Measurements from ENCODE around the gene RHBDL1. TPM values are rescaled to one million over a fixed set of nuclear protein-coding genes. Genes with fewer than 3 reads are reported as not detected.
"Not testable (repeated sequence)": the region's sequence is repeated elsewhere in the genome, so short reads cannot be mapped to it uniquely, and the experiment has no call there.

Gene RHBDL1
- total RNA-seq, 2 donors from 2014 or later = 0.67 to 1.3 TPM

- no peak for TF ChIP-seq CTCF (IDR thresholded peaks at IDR 0.05)
- H3K27me3 ChIP-seq = peaks cover under 1 to 11% of the 10 kb centered on the region in 2 donors
- no peaks in the 10 kb centered on the region for H3K9me3 ChIP-seq
- peaks cover 0 to 44% of the 10 kb centered on the region in 2 donors for H3K4me1 ChIP-seq
- DNase-seq (ENCODE audit: low spot score) = no peak
- H3K27ac ChIP-seq = peak overlapping the region in 1 of 2 donors; percentile 85
- peak overlapping the region; percentile 92 to 99 for H3K4me3 ChIP-seq
- H3K36me3 ChIP-seq = peaks cover 9% of the 10 kb centered on the region
Measured at GRCh38 chr16:689175-689897, 13.9 kb downstream of the RHBDL1 start.

- Histone ChIP-seq H3K27me3 (peaks cover 16 to 25% of the 10 kb centered on the region in 2 donors), H3K4me1 (peaks cover 0 to 44% of the 10 kb centered on the region in 2 donors)
- not testable (repeated sequence) for H3K27ac ChIP-seq; H3K4me3 ChIP-seq; H3K9me3 ChIP-seq; DNase-seq (ENCODE audit: low spot score); H3K36me3 ChIP-seq
Measured at GRCh38 chr16:691242-691641, 15.8 kb downstream of the RHBDL1 start.

GRCh38 chr16:692356-693108 lies 17.1 kb downstream of the RHBDL1 start:
- no peak overlapping the region for H3K27ac ChIP-seq
- H3K4me1 ChIP-seq = peaks cover 0 to 44% of the 10 kb centered on the region in 2 donors
- H3K4me3 ChIP-seq = no peak overlapping the region
- no peaks in the 10 kb centered on the region for H3K9me3 ChIP-seq
- H3K36me3 ChIP-seq = no peaks in the 10 kb centered on the region
- DNase-seq (ENCODE audit: low spot score) = no peak
- H3K27me3 ChIP-seq = peaks cover 17 to 25% of the 10 kb centered on the region in 2 donors
- no peak for TF ChIP-seq CTCF (IDR thresholded peaks at IDR 0.05)

- no peak for DNase-seq (ENCODE audit: low spot score)
- H3K4me1 ChIP-seq = peaks cover 0 to 44% of the 10 kb centered on the region in 2 donors
- H3K9me3 ChIP-seq = no peaks in the 10 kb centered on the region
- H3K36me3 ChIP-seq = no peaks in the 10 kb centered on the region
- no peak overlapping the region for H3K27ac ChIP-seq
- TF ChIP-seq CTCF (IDR thresholded peaks at IDR 0.05) = no peak
- H3K27me3 ChIP-seq = peaks cover 17 to 25% of the 10 kb centered on the region in 2 donors
- no peak overlapping the region for H3K4me3 ChIP-seq
Measured at GRCh38 chr16:693364-693763, 17.9 kb downstream of the RHBDL1 start.

- DNase-seq (ENCODE audit: low spot score) = no peak
- Histone ChIP-seq H3K4me3 (peak overlapping the region in 1 of 2 donors; percentile 21), H3K9me3 (no peaks in the 10 kb centered on the region), H3K27ac (no peak overlapping the region), H3K36me3 (no peaks in the 10 kb centered on the region), H3K27me3 (peaks cover 17 to 25% of the 10 kb centered on the region in 2 donors), H3K4me1 (peaks cover 0 to 40% of the 10 kb centered on the region in 2 donors)
- no peak for TF ChIP-seq CTCF (IDR thresholded peaks at IDR 0.05)
Measured at GRCh38 chr16:693766-694165, 18.3 kb downstream of the RHBDL1 start.

- H3K4me3 ChIP-seq = peak overlapping the region in 1 of 2 donors; percentile 21
- H3K27me3 ChIP-seq = peaks cover 17 to 25% of the 10 kb centered on the region in 2 donors
- no peak overlapping the region for H3K27ac ChIP-seq
- no peak for TF ChIP-seq CTCF (IDR thresholded peaks at IDR 0.05)
- no peaks in the 10 kb centered on the region for H3K9me3 ChIP-seq
- H3K36me3 ChIP-seq = no peaks in the 10 kb centered on the region
- DNase-seq (ENCODE audit: low spot score) = no peak
- H3K4me1 ChIP-seq = peaks cover 0 to 35% of the 10 kb centered on the region in 2 donors
Measured at GRCh38 chr16:694187-694862, 18.9 kb downstream of the RHBDL1 start.

Measured in right atrium auricular region (tissue), 2 donors.